Measurements from ENCODE around the gene NUMA1.

NUMA1 gene

DNA sequence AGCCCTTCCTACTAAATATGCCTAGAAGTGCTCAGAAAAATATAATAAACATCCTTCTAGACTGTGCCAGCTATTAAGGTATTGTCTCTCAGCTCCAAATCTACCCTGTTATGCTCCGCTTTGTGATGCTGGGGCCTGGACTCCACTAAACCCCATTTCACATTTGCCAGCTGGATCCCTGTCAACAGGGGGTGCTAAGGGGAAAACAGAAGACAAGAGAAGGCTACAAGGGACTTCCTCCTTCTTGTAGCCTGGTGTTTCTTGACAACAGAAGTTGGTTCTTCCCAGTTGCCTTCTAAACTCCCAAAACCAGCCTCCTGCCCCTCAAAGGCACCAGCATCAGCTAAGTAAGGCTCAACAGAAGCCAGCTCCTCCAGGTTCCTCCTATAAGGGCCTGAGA lies 5.2 kb downstream of the NUMA1 start:
- DNase-seq (ENCODE audit: low spot score), result no peak
- H3K4me3 ChIP-seq (ENCODE audit: severe bottlenecking), result no peak overlapping the region
- H3K4me1 ChIP-seq (ENCODE audit: insufficient read depth, poor library complexity, severe bottlenecking), result peaks cover 39% of the 10 kb centered on the region
- peaks cover 33% of the 10 kb centered on the region for H3K36me3 ChIP-seq (ENCODE audit: low read depth)
- ATAC-seq (ENCODE audit: low read depth), result no peak
- H3K27ac ChIP-seq (ENCODE audit: poor library complexity, severe bottlenecking), result peak overlapping the region; percentile 6
- H3K9me3 ChIP-seq (ENCODE audit: severe bottlenecking), result no peaks in the 10 kb centered on the region
- TF ChIP-seq, protein P1, sequence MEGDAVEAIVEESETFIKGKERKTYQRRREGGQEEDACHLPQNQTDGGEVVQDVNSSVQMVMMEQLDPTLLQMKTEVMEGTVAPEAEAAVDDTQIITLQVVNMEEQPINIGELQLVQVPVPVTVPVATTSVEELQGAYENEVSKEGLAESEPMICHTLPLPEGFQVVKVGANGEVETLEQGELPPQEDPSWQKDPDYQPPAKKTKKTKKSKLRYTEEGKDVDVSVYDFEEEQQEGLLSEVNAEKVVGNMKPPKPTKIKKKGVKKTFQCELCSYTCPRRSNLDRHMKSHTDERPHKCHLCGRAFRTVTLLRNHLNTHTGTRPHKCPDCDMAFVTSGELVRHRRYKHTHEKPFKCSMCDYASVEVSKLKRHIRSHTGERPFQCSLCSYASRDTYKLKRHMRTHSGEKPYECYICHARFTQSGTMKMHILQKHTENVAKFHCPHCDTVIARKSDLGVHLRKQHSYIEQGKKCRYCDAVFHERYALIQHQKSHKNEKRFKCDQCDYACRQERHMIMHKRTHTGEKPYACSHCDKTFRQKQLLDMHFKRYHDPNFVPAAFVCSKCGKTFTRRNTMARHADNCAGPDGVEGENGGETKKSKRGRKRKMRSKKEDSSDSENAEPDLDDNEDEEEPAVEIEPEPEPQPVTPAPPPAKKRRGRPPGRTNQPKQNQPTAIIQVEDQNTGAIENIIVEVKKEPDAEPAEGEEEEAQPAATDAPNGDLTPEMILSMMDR (IDR thresholded peaks at IDR 0.05; ENCODE audit: poor library complexity, severe bottlenecking), result peak; percentile 10
- no peaks in the 10 kb centered on the region for H3K27me3 ChIP-seq (ENCODE audit: insufficient read depth, poor library complexity, severe bottlenecking)

DNA sequence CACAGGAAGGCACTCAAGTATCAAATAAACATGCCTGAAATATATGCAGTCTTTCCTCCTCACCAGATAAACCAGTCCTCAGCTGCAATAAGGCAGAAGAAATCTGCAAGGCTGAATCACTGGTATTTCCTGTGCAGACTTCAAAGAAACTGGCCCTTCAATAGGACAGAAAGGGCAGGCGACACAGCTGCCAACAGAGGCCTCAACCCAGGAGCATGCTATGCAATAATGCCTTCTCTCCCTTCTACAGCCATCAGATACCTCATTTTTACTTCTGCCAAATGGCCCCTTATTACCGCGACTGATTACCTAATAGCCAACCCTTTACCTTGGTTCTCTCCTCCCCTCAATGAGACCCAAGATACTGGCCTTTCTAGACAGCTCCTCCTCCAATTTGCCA lies 8.0 kb downstream of the NUMA1 start:
- ATAC-seq (ENCODE audit: low read depth), result peak; percentile 77

DNA sequence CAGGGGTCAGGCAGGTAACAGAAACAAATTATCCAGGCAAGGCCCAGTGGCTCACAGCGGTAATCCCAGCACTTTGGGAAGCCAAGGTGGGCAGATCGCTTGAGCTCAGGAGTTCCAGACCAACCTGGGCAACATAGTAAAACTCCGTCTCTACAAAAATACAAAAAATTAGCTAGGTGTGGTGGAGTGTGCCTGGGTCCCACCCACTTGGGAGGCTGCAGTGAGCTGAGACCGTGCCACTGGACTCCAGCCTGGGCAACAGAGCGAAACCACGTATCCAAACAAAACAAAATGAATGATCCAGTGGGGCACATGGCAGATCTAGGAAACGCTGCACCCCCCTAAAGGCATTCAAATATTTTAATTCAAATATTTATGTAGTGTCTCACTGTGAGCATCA lies 9.9 kb downstream of the NUMA1 start:
- no peaks in the 10 kb centered on the region for H3K9me3 ChIP-seq (ENCODE audit: severe bottlenecking)
- peaks cover 40% of the 10 kb centered on the region for H3K4me1 ChIP-seq (ENCODE audit: insufficient read depth, poor library complexity, severe bottlenecking)
- peak overlapping the region; percentile 89 for H3K27ac ChIP-seq (ENCODE audit: poor library complexity, severe bottlenecking)
- DNase-seq (ENCODE audit: low spot score) (no peak), ATAC-seq (ENCODE audit: low read depth) (no peak)
- peaks cover 50% of the 10 kb centered on the region for H3K36me3 ChIP-seq (ENCODE audit: low read depth)
- TF ChIP-seq, protein P1 (IDR thresholded peaks at IDR 0.05; ENCODE audit: poor library complexity, severe bottlenecking), result no peak
- no peak overlapping the region for H3K4me3 ChIP-seq (ENCODE audit: severe bottlenecking)
- H3K27me3 ChIP-seq (ENCODE audit: insufficient read depth, poor library complexity, severe bottlenecking), result no peaks in the 10 kb centered on the region

More for the DNA sequence above, 8.0 kb downstream of the NUMA1 start:
- Histone ChIP-seq H3K27ac (ENCODE audit: poor library complexity, severe bottlenecking) (peak overlapping the region; percentile 89), H3K9me3 (ENCODE audit: severe bottlenecking) (no peaks in the 10 kb centered on the region), H3K4me3 (ENCODE audit: severe bottlenecking) (no peak overlapping the region), H3K4me1 (ENCODE audit: insufficient read depth, poor library complexity, severe bottlenecking) (peaks cover 40% of the 10 kb centered on the region), H3K36me3 (ENCODE audit: low read depth) (peaks cover 55% of the 10 kb centered on the region), H3K27me3 (ENCODE audit: insufficient read depth, poor library complexity, severe bottlenecking) (no peaks in the 10 kb centered on the region)
- no peak for DNase-seq (ENCODE audit: low spot score)
- TF ChIP-seq, protein P1 (IDR thresholded peaks at IDR 0.05; ENCODE audit: poor library complexity, severe bottlenecking), result no peak

DNA sequence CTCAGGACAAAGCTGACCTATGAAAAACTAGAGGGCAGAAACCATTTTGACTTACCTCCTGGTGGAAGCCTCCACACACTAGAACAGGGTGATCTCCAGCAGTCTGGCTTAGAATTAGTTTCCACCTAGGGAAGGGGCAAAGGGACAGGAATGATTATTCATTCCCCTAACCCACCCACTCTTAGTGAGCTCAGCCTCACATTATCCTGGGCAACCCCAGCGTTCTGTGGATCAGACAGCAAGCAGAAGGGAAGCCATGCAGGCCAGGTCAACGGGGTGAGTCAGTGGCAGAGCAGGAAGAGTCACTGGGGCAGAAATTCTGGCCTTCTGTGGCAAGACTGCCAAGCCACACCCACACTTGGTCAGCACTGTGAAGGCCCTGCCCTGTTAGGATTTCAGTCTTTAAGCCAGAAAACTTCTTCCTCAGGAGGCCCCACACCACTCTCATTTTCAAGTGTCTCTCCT lies 10.5 kb downstream of the NUMA1 start:
- Histone ChIP-seq H3K36me3 (ENCODE audit: low read depth) (peaks cover 52% of the 10 kb centered on the region), H3K27ac (ENCODE audit: poor library complexity, severe bottlenecking) (peak overlapping the region; percentile 89)
- peak; percentile 96 for ATAC-seq (ENCODE audit: low read depth)

DNA sequence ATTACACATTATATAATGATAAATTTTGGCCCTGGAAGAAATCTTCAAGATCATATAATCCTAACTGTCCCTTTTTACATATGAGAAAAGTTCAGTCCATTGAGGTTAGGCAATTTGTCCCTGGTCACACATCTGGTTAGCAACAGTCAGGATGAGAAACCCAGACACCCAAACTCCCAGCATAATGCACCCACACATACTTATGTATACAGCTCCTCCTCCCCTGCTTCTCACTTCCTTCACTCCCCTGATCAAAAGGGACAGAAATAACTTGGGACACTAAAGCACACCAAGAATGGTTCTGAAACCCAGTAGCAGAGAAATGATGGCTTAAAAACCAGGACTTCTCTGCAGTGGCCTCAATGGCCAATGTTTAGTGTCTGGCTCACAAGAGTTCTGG lies 11.1 kb downstream of the NUMA1 start:
- no peak for DNase-seq (ENCODE audit: low spot score)
- ATAC-seq (ENCODE audit: low read depth), result no peak
- H3K9me3 ChIP-seq (ENCODE audit: severe bottlenecking), result no peaks in the 10 kb centered on the region
- peaks cover 51% of the 10 kb centered on the region for H3K36me3 ChIP-seq (ENCODE audit: low read depth)
- H3K4me3 ChIP-seq (ENCODE audit: severe bottlenecking), result no peak overlapping the region
- TF ChIP-seq, protein P1 (IDR thresholded peaks at IDR 0.05; ENCODE audit: poor library complexity, severe bottlenecking), result no peak
- peak overlapping the region; percentile 89 for H3K27ac ChIP-seq (ENCODE audit: poor library complexity, severe bottlenecking)
- H3K27me3 ChIP-seq (ENCODE audit: insufficient read depth, poor library complexity, severe bottlenecking), result no peaks in the 10 kb centered on the region
- H3K4me1 ChIP-seq (ENCODE audit: insufficient read depth, poor library complexity, severe bottlenecking), result peaks cover 40% of the 10 kb centered on the region

More for the DNA sequence above, 10.5 kb downstream of the NUMA1 start:
- Histone ChIP-seq H3K4me1 (ENCODE audit: insufficient read depth, poor library complexity, severe bottlenecking) (peaks cover 40% of the 10 kb centered on the region), H3K27me3 (ENCODE audit: insufficient read depth, poor library complexity, severe bottlenecking) (no peaks in the 10 kb centered on the region), H3K4me3 (ENCODE audit: severe bottlenecking) (no peak overlapping the region), H3K9me3 (ENCODE audit: severe bottlenecking) (no peaks in the 10 kb centered on the region)
- peak; percentile 82 for DNase-seq (ENCODE audit: low spot score)
- TF ChIP-seq, protein P1 (IDR thresholded peaks at IDR 0.05; ENCODE audit: poor library complexity, severe bottlenecking), result no peak
